Gastroesophageal sphincter (tissue), 3 donors: ENCODE data around the gene ZC3H12D.

ENCODE experiments used
- EP300 ChIP-seq: sonication (generic); formaldehyde crosslinking; IDR thresholded peaks from one replicate; pipeline ENCODE4 v1.6.1; 2017; ENCODE audit warnings: antibody characterized with exemption, mild to moderate bottlenecking
- POLR2AphosphoS5 ChIP-seq: sonication (generic); formaldehyde crosslinking; IDR thresholded peaks from one replicate; pipeline ENCODE4 v1.6.1; 2017; ENCODE audit warnings: antibody characterized with exemption
- TF ChIP-seq, protein P1 (sequence below), 4 experiments: fragments of 200-600 bp in 2 of 4; fragments of 450-650 bp in 2 of 4; sonication (generic) in 1 of 4; IDR thresholded peaks; one replicate each; pipeline ENCODE4 v1.5.1; 2017 to 2019; ENCODE audit warnings: antibody characterized with exemption in 4 of 4, mild to moderate bottlenecking in 2 of 4, moderate library complexity in 2 of 4

DNA sequence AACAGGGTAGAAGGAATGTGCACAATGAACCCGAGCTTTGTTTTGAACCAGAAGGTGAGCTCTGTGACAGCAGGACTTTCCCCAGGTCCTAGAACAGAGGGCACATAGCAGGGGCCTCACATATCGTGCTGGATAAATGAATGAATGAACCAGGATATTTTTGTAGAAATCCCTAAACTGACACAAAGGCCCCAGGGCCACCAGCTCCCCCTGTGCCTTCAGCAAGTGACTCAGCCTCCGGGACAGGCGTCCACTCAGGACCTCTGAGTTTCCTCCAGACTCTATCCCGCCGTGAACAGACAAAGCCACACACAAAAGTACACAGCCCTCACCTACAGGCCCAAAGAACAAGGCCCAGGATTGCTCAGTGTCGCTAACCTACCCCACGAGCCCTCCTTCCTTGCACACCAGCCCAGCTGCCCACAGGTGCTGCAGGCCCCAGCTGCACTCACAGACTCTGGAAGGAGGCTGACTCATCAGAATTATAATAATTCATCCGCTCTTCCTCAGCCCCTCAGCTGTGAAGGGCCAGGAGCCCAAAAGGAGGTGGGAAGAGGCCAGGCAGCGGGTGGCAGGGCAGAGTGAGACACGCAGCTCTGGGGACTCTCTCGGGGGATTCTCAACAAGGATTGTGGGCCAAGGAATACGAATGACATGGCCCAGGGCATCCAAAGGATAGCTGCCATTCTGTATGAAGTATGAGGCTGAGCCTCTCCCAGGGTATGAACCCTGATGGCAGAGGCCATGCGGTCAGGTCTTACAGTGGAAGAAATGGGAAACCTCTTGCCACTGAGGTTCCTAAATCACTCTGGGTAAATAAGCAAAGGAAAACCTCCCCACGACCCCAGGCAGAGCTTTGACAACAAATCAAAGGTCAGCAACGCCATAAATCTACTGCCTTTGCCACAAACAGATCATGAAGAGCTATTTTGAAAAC lies 43.8 kb downstream of the ZC3H12D start:
- TF ChIP-seq POLR2AphosphoS5 (no peak), EP300 (no peak)
- TF ChIP-seq, protein P1, sequence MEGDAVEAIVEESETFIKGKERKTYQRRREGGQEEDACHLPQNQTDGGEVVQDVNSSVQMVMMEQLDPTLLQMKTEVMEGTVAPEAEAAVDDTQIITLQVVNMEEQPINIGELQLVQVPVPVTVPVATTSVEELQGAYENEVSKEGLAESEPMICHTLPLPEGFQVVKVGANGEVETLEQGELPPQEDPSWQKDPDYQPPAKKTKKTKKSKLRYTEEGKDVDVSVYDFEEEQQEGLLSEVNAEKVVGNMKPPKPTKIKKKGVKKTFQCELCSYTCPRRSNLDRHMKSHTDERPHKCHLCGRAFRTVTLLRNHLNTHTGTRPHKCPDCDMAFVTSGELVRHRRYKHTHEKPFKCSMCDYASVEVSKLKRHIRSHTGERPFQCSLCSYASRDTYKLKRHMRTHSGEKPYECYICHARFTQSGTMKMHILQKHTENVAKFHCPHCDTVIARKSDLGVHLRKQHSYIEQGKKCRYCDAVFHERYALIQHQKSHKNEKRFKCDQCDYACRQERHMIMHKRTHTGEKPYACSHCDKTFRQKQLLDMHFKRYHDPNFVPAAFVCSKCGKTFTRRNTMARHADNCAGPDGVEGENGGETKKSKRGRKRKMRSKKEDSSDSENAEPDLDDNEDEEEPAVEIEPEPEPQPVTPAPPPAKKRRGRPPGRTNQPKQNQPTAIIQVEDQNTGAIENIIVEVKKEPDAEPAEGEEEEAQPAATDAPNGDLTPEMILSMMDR (IDR thresholded peaks at IDR 0.05), result no peak
